HG03280 (cell line): ENCODE results near the gene RHBDL1.

Experiments used
- ATAC-seq: cut with Tn5 transposase; IDR thresholded peaks from one replicate; pipeline ENCODE4 v1.9.1; 2021; ENCODE audit warnings: mild to moderate bottlenecking, moderate library complexity; ENCODE audit not compliant: unreplicated experiment

Gene RHBDL1

GRCh38 chr16:652454-653305 is 22.8 kb upstream of the RHBDL1 start:
- no peak for ATAC-seq

GRCh38 chr16:654034-654433 is 21.4 kb upstream of the RHBDL1 start:
- ATAC-seq = no peak

- ATAC-seq = no peak
Measured at GRCh38 chr16:657487-657886, 18.0 kb upstream of the RHBDL1 start.

GRCh38 chr16:658679-659571 is 16.5 kb upstream of the RHBDL1 start:
- no peak for ATAC-seq

- no peak for ATAC-seq
Measured at GRCh38 chr16:659618-660017, 15.9 kb upstream of the RHBDL1 start.

GRCh38 chr16:660132-660458 is 15.4 kb upstream of the RHBDL1 start:
- no peak for ATAC-seq

GRCh38 chr16:660459-661183 is 14.8 kb upstream of the RHBDL1 start:
- ATAC-seq = peak; percentile 56

- no peak for ATAC-seq
Measured at GRCh38 chr16:661184-661821, 14.2 kb upstream of the RHBDL1 start.

- ATAC-seq = no peak
Measured at GRCh38 chr16:662095-662494, 13.4 kb upstream of the RHBDL1 start.

GRCh38 chr16:662597-662996 is 12.9 kb upstream of the RHBDL1 start:
- ATAC-seq = no peak

GRCh38 chr16:666572-666971 is 8.9 kb upstream of the RHBDL1 start:
- no peak for ATAC-seq

- ATAC-seq = no peak
Measured at GRCh38 chr16:667113-667779, 8.2 kb upstream of the RHBDL1 start.

GRCh38 chr16:667780-668518 is 7.5 kb upstream of the RHBDL1 start, which contains the start of gene RHOT2:
TSS of gene RHOT2 (plus strand) at chr16:668132. CDS start at chr16:668200, 68 bp downstream.
- ATAC-seq = peak; percentile 82

GRCh38 chr16:668519-669171 is 6.8 kb upstream of the RHBDL1 start:
- ATAC-seq = peak; percentile 6

- ATAC-seq = no peak
Measured at GRCh38 chr16:669666-670065, 5.8 kb upstream of the RHBDL1 start.

GRCh38 chr16:670485-671352 is 4.8 kb upstream of the RHBDL1 start:
- no peak for ATAC-seq

GRCh38 chr16:671353-672131 is 3.9 kb upstream of the RHBDL1 start:
- ATAC-seq = no peak
